Measurements from ENCODE around the gene PHETA2.

DNA sequence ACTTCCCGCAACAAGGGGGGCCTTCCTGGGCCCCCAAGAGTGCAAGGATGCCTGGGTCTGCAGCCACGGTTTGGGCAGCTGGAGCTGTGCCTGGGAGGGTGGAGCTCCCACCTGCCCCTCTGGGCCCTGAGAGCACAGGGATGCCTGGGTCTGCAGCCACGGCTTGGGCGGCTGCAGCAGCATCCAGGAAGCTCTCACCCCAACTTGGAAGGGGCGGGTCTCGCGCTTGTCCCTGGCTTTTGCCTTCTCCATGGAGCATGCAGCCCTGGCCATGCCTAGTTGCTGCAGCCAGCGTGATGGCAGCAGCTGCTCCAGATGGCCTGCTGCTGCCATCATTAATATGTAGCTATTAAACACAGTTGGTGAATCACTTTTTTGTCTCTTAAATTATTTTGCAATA is 38.8 kb upstream of the PHETA2 start:
- TF ChIP-seq, protein P1, sequence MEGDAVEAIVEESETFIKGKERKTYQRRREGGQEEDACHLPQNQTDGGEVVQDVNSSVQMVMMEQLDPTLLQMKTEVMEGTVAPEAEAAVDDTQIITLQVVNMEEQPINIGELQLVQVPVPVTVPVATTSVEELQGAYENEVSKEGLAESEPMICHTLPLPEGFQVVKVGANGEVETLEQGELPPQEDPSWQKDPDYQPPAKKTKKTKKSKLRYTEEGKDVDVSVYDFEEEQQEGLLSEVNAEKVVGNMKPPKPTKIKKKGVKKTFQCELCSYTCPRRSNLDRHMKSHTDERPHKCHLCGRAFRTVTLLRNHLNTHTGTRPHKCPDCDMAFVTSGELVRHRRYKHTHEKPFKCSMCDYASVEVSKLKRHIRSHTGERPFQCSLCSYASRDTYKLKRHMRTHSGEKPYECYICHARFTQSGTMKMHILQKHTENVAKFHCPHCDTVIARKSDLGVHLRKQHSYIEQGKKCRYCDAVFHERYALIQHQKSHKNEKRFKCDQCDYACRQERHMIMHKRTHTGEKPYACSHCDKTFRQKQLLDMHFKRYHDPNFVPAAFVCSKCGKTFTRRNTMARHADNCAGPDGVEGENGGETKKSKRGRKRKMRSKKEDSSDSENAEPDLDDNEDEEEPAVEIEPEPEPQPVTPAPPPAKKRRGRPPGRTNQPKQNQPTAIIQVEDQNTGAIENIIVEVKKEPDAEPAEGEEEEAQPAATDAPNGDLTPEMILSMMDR (IDR thresholded peaks at IDR 0.05): no peak
- TF ChIP-seq POLR2A (IDR thresholded peaks at IDR 0.05): no peak

All from testis (tissue), 2 donors.